Measurements from ENCODE around the gene SRPK2. TPM values are rescaled to one million over a fixed set of nuclear protein-coding genes. Genes with fewer than 3 reads are reported as not detected.

SRPK2 gene
- total and polyA plus RNA-seq, 2 donors (not counting 1 experiment from before 2014, with no cell fraction given) = 15.2 to 108 TPM

DNA sequence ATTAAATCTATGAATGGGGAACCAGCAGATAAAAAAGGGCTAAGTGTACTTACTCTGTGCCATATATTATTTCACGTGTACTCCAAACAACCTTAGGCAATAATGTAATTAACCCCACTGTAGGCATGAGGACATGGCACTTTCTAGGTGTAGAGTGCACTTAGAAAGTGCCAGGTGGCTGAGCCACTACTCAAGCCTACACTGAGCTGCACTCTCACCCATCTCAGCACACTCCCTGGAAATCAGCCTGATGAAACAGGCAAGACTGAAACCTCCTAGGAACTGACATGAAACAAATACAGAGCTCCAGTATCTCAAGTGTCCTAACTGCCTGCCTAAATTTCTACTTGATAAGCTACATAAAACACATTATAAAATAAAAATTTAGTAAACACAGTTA, 227.4 kb downstream of the SRPK2 start:
- Mint-ChIP-seq H3K27me3 (no peaks in the 10 kb centered on the region), H3K4me3 (no peak overlapping the region), H3K9me3 (ENCODE audit: insufficient read depth) (no peaks in the 10 kb centered on the region), H3K4me1 (no peaks in the 10 kb centered on the region), H3K27ac (no peak overlapping the region)
- ChIA-PET POLR2A (no interaction called here), CTCF (interaction anchor here (1.1 kb wide), 1 partner anchor 268 kb away, joined by 4 read pairs; no protein-coding TSS in a partner anchor)
- Histone ChIP-seq H2AFZ (ENCODE audit: insufficient read depth, low read depth, low read length, poor library complexity, severe bottlenecking) (no peak overlapping the region), H3K4me1 (ENCODE audit: control insufficient read depth in 2 of 2, insufficient read depth in 2 of 2, low read length in 2 of 2) (no peaks in the 10 kb centered on the region), H3K4me2 (replicated peaks; ENCODE audit: low read depth, low read length, poor library complexity, severe bottlenecking) (no peak overlapping the region), H4K20me1 (ENCODE audit: control insufficient read depth, insufficient read depth, low read length, poor library complexity, severe bottlenecking) (peaks cover 3% of the 10 kb centered on the region), H3K27me3 (replicated peaks in 1 of 4; ENCODE audit: control extremely low read depth in 1 of 4, control insufficient read depth in 3 of 4, insufficient read depth in 4 of 4, low read length in 3 of 4) (no peaks in the 10 kb centered on the region), H3K9me3 (ENCODE audit: control extremely low read depth in 1 of 3, control insufficient read depth in 2 of 3, insufficient read depth in 1 of 3, low read length in 2 of 3) (peaks cover 0 to 4% (median 0%) of the 10 kb centered on the region in 3 donors), H3K79me2 (ENCODE audit: control insufficient read depth, insufficient read depth, low read length) (peaks cover 4% of the 10 kb centered on the region), H3K9ac (ENCODE audit: low read length) (no peak overlapping the region), H3K36me3 (replicated peaks in 1 of 2; ENCODE audit: control extremely low read depth in 1 of 2, control insufficient read depth in 1 of 2, extremely low read depth in 1 of 2, insufficient read depth in 2 of 2, low read length in 1 of 2) (peaks cover 6 to 46% of the 10 kb centered on the region in 2 experiments), H3K27ac (ENCODE audit: low read length in 2 of 2) (no peak overlapping the region), H3K4me3 (ENCODE audit: control extremely low read depth in 1 of 5, extremely low read depth in 1 of 5, insufficient read depth in 1 of 5, low read depth in 2 of 5, low read length in 4 of 5) (no peak overlapping the region)
- ATAC-seq (ENCODE audit: low read depth) (no peak), DNase-seq (no peak)
- intact Hi-C loops (cut with micrococcal nuclease) = no loop called here
- no CpG with 5 or more reads among the region's 1 CpG for WGBS (ENCODE audit: insufficient coverage)
- TF ChIP-seq EZH2 (IDR thresholded peaks at IDR 0.05; ENCODE audit: borderline replicate concordance, insufficient read depth, low read depth, low read length, poor library complexity, severe bottlenecking) = no peak
- TF ChIP-seq, protein P1, sequence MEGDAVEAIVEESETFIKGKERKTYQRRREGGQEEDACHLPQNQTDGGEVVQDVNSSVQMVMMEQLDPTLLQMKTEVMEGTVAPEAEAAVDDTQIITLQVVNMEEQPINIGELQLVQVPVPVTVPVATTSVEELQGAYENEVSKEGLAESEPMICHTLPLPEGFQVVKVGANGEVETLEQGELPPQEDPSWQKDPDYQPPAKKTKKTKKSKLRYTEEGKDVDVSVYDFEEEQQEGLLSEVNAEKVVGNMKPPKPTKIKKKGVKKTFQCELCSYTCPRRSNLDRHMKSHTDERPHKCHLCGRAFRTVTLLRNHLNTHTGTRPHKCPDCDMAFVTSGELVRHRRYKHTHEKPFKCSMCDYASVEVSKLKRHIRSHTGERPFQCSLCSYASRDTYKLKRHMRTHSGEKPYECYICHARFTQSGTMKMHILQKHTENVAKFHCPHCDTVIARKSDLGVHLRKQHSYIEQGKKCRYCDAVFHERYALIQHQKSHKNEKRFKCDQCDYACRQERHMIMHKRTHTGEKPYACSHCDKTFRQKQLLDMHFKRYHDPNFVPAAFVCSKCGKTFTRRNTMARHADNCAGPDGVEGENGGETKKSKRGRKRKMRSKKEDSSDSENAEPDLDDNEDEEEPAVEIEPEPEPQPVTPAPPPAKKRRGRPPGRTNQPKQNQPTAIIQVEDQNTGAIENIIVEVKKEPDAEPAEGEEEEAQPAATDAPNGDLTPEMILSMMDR (IDR thresholded peaks at IDR 0.05) = no peak

DNA sequence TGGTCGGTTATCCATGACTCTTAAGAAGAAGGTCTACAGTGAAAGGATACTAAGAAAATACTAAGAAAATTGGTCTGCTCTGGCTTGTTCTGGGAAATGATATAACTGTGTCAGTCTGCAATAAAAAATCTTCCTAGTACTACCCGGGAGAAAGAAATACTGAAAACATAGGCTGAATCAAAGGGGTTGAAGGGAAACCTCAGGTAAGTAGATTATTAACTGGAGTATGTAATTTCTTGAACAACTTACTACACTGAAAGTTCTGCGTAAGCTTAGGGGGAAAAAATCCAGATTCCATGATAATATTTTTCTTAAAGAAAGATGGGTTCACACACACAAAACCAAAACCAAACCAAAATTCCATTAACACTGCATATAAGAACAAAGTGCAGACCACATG, 231.4 kb downstream of the SRPK2 start:
- WGBS (ENCODE audit: insufficient coverage) = 100% methylated on average over 1 of the region's 3 CpGs
- H3K4me3 Mint-ChIP-seq = no peak overlapping the region
- H3K4me3 ChIP-seq (ENCODE audit: control extremely low read depth in 1 of 5, extremely low read depth in 1 of 5, insufficient read depth in 1 of 5, low read depth in 2 of 5, low read length in 4 of 5) = no peak overlapping the region
- H3K27ac Mint-ChIP-seq = no peak overlapping the region
- POLR2A ChIA-PET = no interaction called here
- no peak for ATAC-seq (ENCODE audit: low read depth)
- H3K4me1 ChIP-seq (ENCODE audit: control insufficient read depth in 2 of 2, insufficient read depth in 2 of 2, low read length in 2 of 2) = no peaks in the 10 kb centered on the region
- no peaks in the 10 kb centered on the region for H3K27me3 ChIP-seq (replicated peaks in 1 of 4; ENCODE audit: control extremely low read depth in 1 of 4, control insufficient read depth in 3 of 4, insufficient read depth in 4 of 4, low read length in 3 of 4)
- H3K27ac ChIP-seq (ENCODE audit: low read length in 2 of 2) = no peak overlapping the region
- no peak overlapping the region for H3K4me2 ChIP-seq (replicated peaks; ENCODE audit: low read depth, low read length, poor library complexity, severe bottlenecking)
- no peak overlapping the region for H2AFZ ChIP-seq (ENCODE audit: insufficient read depth, low read depth, low read length, poor library complexity, severe bottlenecking)
- TF ChIP-seq EZH2 (IDR thresholded peaks at IDR 0.05; ENCODE audit: borderline replicate concordance, insufficient read depth, low read depth, low read length, poor library complexity, severe bottlenecking) = no peak
- TF ChIP-seq, protein P1 (IDR thresholded peaks at IDR 0.05) = no peak
- peaks cover 10% of the 10 kb centered on the region for H4K20me1 ChIP-seq (ENCODE audit: control insufficient read depth, insufficient read depth, low read length, poor library complexity, severe bottlenecking)
- no peaks in the 10 kb centered on the region for H3K9me3 ChIP-seq (ENCODE audit: control extremely low read depth in 1 of 3, control insufficient read depth in 2 of 3, insufficient read depth in 1 of 3, low read length in 2 of 3)
- H3K79me2 ChIP-seq (ENCODE audit: control insufficient read depth, insufficient read depth, low read length) = peaks cover 4% of the 10 kb centered on the region
- no peak for DNase-seq
- intact Hi-C loops (cut with micrococcal nuclease) = no loop called here
- CTCF ChIA-PET = no interaction called here
- peaks cover 0 to 37% of the 10 kb centered on the region in 2 experiments for H3K36me3 ChIP-seq (replicated peaks in 1 of 2; ENCODE audit: control extremely low read depth in 1 of 2, control insufficient read depth in 1 of 2, extremely low read depth in 1 of 2, insufficient read depth in 2 of 2, low read length in 1 of 2)
- no peak overlapping the region for H3K9ac ChIP-seq (ENCODE audit: low read length)
- H3K4me1 Mint-ChIP-seq = no peaks in the 10 kb centered on the region
- H3K9me3 Mint-ChIP-seq (ENCODE audit: insufficient read depth) = no peaks in the 10 kb centered on the region
- H3K27me3 Mint-ChIP-seq = no peaks in the 10 kb centered on the region
